WTC11 (cell line): ENCODE measurements around the gene ZNF221. TPM values are rescaled to one million over a fixed set of nuclear protein-coding genes. Genes with fewer than 3 reads are reported as not detected.

Experiments
- ATAC-seq: fragments of 200-7000 bp; cut with Tn5 transposase; 2 replicates; pipeline ENCODE4 v1.10.0; 2021; ENCODE audit warnings: mild to moderate bottlenecking, moderate library complexity
- CTCF ChIA-PET: fragments of 300-600 bp; sonication (Branson Sonifier 250); formaldehyde crosslinking; loops from one replicate; lab custom pipeline; 2021; ENCODE audit warnings: antibody characterized with exemption; lab: Charles Lee
- POLR2A ChIA-PET: fragments of 350-600 bp; sonication (Branson Sonifier 250); formaldehyde crosslinking; loops from one replicate; lab custom pipeline; 2021; ENCODE audit warnings: antibody characterized with exemption; lab: Charles Lee
- DNase-seq: peaks from one replicate; pipeline ENCODE4 v3.0.0; 2021; ENCODE audit warnings: low spot score
- H3K27ac Mint-ChIP-seq: 2 replicates; pipeline ENCODE4 v1.8.0; 2021; ENCODE audit warnings: mixed read lengths
- H3K27me3 Mint-ChIP-seq: 2 replicates; pipeline ENCODE4 v1.8.0; 2021; ENCODE audit warnings: low read depth, mild to moderate bottlenecking, moderate library complexity, mixed read lengths
- H3K36me3 Mint-ChIP-seq: 2 replicates; pipeline ENCODE4 v1.8.0; 2021; ENCODE audit warnings: mixed read lengths
- H3K4me1 Mint-ChIP-seq: 2 replicates; pipeline ENCODE4 v1.8.0; 2022; ENCODE audit warnings: mixed read lengths
- H3K4me3 Mint-ChIP-seq: 2 replicates; pipeline ENCODE4 v1.8.0; 2021; ENCODE audit warnings: mild to moderate bottlenecking, moderate library complexity, mixed read lengths
- H3K9me3 Mint-ChIP-seq: 2 replicates; pipeline ENCODE4 v1.8.0; 2021; ENCODE audit warnings: mixed read lengths
- AR ChIP-seq: fragments of 250-450 bp; sonication (Bioruptor Pico); IDR thresholded peaks from 2 replicates; pipeline ENCODE4 v1.9.0; 2021; ENCODE audit warnings: mild to moderate bottlenecking
- ELF4 ChIP-seq: sonication (generic); formaldehyde crosslinking; IDR thresholded peaks from 2 replicates; pipeline ENCODE4 v1.8.1; 2022; ENCODE audit warnings: low read depth, mild to moderate bottlenecking, moderate library complexity, missing genetic modification reagents
- ERG ChIP-seq: fragments of 250-450 bp; sonication (Bioruptor Pico); IDR thresholded peaks from 2 replicates; pipeline ENCODE4 v1.8.0; 2021; ENCODE audit warnings: mild to moderate bottlenecking
- ESRRA ChIP-seq: sonication (generic); formaldehyde crosslinking; IDR thresholded peaks from 2 replicates; pipeline ENCODE4 v1.8.1; 2022; ENCODE audit warnings: mild to moderate bottlenecking, missing genetic modification reagents, borderline replicate concordance
- FOXP1 ChIP-seq: sonication (generic); formaldehyde crosslinking; IDR thresholded peaks from 2 replicates; pipeline ENCODE4 v1.8.0; 2022; ENCODE audit warnings: missing genetic modification reagents, mild to moderate bottlenecking, moderate library complexity, borderline replicate concordance
- GRHL2 ChIP-seq: fragments of 250-450 bp; sonication (Bioruptor Pico); IDR thresholded peaks from 2 replicates; pipeline ENCODE4 v1.8.0; 2022; ENCODE audit warnings: mild to moderate bottlenecking, moderate library complexity; ENCODE audit not compliant: insufficient replicate concordance, severe bottlenecking
- JAZF1 ChIP-seq: fragments of 250-450 bp; sonication (Bioruptor Pico); IDR thresholded peaks from 2 replicates; pipeline ENCODE4 v1.9.0; 2021; ENCODE audit warnings: moderate library complexity, mild to moderate bottlenecking, inconsistent platforms
- KAT7 ChIP-seq: sonication (generic); formaldehyde crosslinking; IDR thresholded peaks from 2 replicates; pipeline ENCODE4 v1.8.1; 2023; ENCODE audit warnings: missing genetic modification reagents, mild to moderate bottlenecking, borderline replicate concordance
- NR1H2 ChIP-seq: sonication (generic); formaldehyde crosslinking; IDR thresholded peaks from 2 replicates; pipeline ENCODE4 v1.9.0; 2021; ENCODE audit warnings: mild to moderate bottlenecking, moderate library complexity, missing genetic modification reagents
- NR2C2 ChIP-seq: sonication (generic); formaldehyde crosslinking; IDR thresholded peaks from 2 replicates; pipeline ENCODE4 v1.8.0; 2022; ENCODE audit warnings: mild to moderate bottlenecking, missing genetic modification reagents
- SP1 ChIP-seq: sonication (generic); formaldehyde crosslinking; conservative IDR thresholded peaks from 2 replicates; pipeline ENCODE4 v1.8.1; 2022; ENCODE audit warnings: missing genetic modification reagents
- TEAD1 ChIP-seq: sonication (generic); formaldehyde crosslinking; IDR thresholded peaks from 2 replicates; pipeline ENCODE4 v1.8.0; 2022; ENCODE audit warnings: mild to moderate bottlenecking, missing genetic modification reagents
- USF1 ChIP-seq: sonication (generic); formaldehyde crosslinking; IDR thresholded peaks from 2 replicates; pipeline ENCODE4 v1.8.0; 2022; ENCODE audit warnings: mild to moderate bottlenecking, missing genetic modification reagents
- ZNF138 ChIP-seq: sonication (generic); formaldehyde crosslinking; conservative IDR thresholded peaks from 2 replicates; pipeline ENCODE4 v1.8.1; 2022; ENCODE audit warnings: mild to moderate bottlenecking, moderate library complexity, missing genetic modification reagents
- ZNF396 ChIP-seq: fragments of 250-450 bp; sonication (Bioruptor Pico); IDR thresholded peaks from 2 replicates; pipeline ENCODE4 v1.8.0; 2021; ENCODE audit warnings: mild to moderate bottlenecking, moderate library complexity, borderline replicate concordance
- ZNF416 ChIP-seq: fragments of 250-450 bp; sonication (Bioruptor Pico); IDR thresholded peaks from 2 replicates; pipeline ENCODE4 v1.9.0; 2021; ENCODE audit warnings: mild to moderate bottlenecking, inconsistent platforms
- ZNF423 ChIP-seq: fragments of 250-450 bp; sonication (Bioruptor Pico); IDR thresholded peaks from 2 replicates; pipeline ENCODE4 v2.1.2; 2022; ENCODE audit warnings: mild to moderate bottlenecking, moderate library complexity
- total RNA-seq: library from RNA; stranded (reverse); gene quantifications from 3 replicates; pipeline ENCODE4 v1.2.3, GENCODE V29; 2021
- TF ChIP-seq, protein P1 (sequence below): fragments of 200-600 bp; IDR thresholded peaks from 2 replicates; pipeline ENCODE4 v1.8.0; 2022; ENCODE audit warnings: antibody characterized with exemption
- TF ChIP-seq, protein P2 (sequence below): sonication (generic); formaldehyde crosslinking; IDR thresholded peaks from 2 replicates; pipeline ENCODE4 v1.8.1; 2022; ENCODE audit warnings: mild to moderate bottlenecking, moderate library complexity, missing genetic modification reagents
- TF ChIP-seq, protein P3 (sequence below): sonication (generic); formaldehyde crosslinking; IDR thresholded peaks from 2 replicates; pipeline ENCODE4 v1.8.0; 2022; ENCODE audit warnings: mild to moderate bottlenecking, missing genetic modification reagents

Gene ZNF221
- total RNA-seq, 1 experiment from 2014 or later = 7.6 TPM

- ATAC-seq = no peak
- H3K9me3 Mint-ChIP-seq = peaks cover 88% of the 10 kb centered on the region
- H3K27me3 Mint-ChIP-seq = peaks cover 43% of the 10 kb centered on the region
- TF ChIP-seq ESRRA (CRISPR knock-in tag) (no peak), ZNF416 (CRISPR knock-in tag) (no peak), ZNF423 (CRISPR knock-in tag) (no peak), JAZF1 (CRISPR knock-in tag) (no peak), ZNF138 (CRISPR knock-in tag) (no peak), ELF4 (no peak), ZNF396 (CRISPR knock-in tag) (no peak), NR2C2 (CRISPR knock-in tag) (no peak), USF1 (CRISPR knock-in tag) (no peak)
- peaks cover 77% of the 10 kb centered on the region for H3K36me3 Mint-ChIP-seq
- H3K4me1 Mint-ChIP-seq = peaks cover 14% of the 10 kb centered on the region
- POLR2A ChIA-PET = no interaction called here
- no peak overlapping the region for H3K4me3 Mint-ChIP-seq
- CTCF ChIA-PET = no interaction called here
- H3K27ac Mint-ChIP-seq = no peak overlapping the region
- DNase-seq = no peak
These were observed 45.1 kb upstream of the ZNF221 start for GRCh38 chr19:43905897-43906296.

- no peak for DNase-seq
- H3K27me3 Mint-ChIP-seq = peaks cover 42% of the 10 kb centered on the region
- no peak overlapping the region for H3K27ac Mint-ChIP-seq
- no peak overlapping the region for H3K4me3 Mint-ChIP-seq
- H3K9me3 Mint-ChIP-seq = peaks cover 94% of the 10 kb centered on the region
- CTCF ChIA-PET = no interaction called here
- no peak for ATAC-seq
- TF ChIP-seq SP1 (CRISPR knock-in tag) = no peak
- TF ChIP-seq, protein P1, sequence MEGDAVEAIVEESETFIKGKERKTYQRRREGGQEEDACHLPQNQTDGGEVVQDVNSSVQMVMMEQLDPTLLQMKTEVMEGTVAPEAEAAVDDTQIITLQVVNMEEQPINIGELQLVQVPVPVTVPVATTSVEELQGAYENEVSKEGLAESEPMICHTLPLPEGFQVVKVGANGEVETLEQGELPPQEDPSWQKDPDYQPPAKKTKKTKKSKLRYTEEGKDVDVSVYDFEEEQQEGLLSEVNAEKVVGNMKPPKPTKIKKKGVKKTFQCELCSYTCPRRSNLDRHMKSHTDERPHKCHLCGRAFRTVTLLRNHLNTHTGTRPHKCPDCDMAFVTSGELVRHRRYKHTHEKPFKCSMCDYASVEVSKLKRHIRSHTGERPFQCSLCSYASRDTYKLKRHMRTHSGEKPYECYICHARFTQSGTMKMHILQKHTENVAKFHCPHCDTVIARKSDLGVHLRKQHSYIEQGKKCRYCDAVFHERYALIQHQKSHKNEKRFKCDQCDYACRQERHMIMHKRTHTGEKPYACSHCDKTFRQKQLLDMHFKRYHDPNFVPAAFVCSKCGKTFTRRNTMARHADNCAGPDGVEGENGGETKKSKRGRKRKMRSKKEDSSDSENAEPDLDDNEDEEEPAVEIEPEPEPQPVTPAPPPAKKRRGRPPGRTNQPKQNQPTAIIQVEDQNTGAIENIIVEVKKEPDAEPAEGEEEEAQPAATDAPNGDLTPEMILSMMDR = no peak
- TF ChIP-seq KAT7 (CRISPR knock-in tag) = no peak
- TF ChIP-seq, all 79 proteins: peak for 0
- POLR2A ChIA-PET = no interaction called here
- Mint-ChIP-seq H3K4me1 (peaks cover 6% of the 10 kb centered on the region; the same call in 1 of the 2 replicates), H3K36me3 (peaks cover 84% of the 10 kb centered on the region)
These were observed 44.3 kb upstream of the ZNF221 start for GRCh38 chr19:43906774-43907173.

DNA sequence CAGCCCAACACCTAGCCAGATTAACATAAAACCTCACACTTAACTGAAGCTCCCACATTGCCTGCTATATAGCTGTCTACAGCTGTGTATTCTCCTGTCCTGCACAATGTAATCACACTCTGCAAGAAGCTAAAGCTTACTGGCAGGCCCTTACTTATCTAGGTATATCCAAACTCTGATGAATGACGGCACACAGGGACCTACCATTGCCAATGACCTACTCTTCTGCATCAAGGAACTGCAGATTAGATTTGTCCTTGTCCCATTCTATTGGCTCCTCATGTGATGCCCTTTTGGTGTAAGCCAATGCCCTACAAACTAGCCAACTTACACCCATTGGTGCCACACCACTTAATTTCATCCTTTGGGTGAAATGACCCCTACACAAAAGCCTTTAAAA lies 42.4 kb upstream of the ZNF221 start:
- ChIA-PET CTCF (no interaction called here), POLR2A (no interaction called here)
- ATAC-seq = no peak
- TF ChIP-seq FOXP1 (CRISPR knock-in tag) (no peak), TEAD1 (CRISPR knock-in tag) (no peak), ERG (no peak), KAT7 (CRISPR knock-in tag) (no peak), NR1H2 (no peak), AR (CRISPR knock-in tag) (no peak), GRHL2 (no peak)
- TF ChIP-seq, protein P2, sequence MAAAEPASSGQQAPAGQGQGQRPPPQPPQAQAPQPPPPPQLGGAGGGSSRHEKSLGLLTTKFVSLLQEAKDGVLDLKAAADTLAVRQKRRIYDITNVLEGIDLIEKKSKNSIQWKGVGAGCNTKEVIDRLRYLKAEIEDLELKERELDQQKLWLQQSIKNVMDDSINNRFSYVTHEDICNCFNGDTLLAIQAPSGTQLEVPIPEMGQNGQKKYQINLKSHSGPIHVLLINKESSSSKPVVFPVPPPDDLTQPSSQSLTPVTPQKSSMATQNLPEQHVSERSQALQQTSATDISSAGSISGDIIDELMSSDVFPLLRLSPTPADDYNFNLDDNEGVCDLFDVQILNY (CRISPR knock-in tag) = no peak
- TF ChIP-seq, protein P3, sequence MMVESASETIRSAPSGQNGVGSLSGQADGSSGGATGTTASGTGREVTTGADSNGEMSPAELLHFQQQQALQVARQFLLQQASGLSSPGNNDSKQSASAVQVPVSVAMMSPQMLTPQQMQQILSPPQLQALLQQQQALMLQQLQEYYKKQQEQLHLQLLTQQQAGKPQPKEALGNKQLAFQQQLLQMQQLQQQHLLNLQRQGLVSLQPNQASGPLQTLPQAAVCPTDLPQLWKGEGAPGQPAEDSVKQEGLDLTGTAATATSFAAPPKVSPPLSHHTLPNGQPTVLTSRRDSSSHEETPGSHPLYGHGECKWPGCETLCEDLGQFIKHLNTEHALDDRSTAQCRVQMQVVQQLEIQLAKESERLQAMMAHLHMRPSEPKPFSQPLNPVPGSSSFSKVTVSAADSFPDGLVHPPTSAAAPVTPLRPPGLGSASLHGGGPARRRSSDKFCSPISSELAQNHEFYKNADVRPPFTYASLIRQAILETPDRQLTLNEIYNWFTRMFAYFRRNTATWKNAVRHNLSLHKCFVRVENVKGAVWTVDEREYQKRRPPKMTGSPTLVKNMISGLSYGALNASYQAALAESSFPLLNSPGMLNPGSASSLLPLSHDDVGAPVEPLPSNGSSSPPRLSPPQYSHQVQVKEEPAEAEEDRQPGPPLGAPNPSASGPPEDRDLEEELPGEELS = no peak
- H3K36me3 Mint-ChIP-seq = peaks cover 86% of the 10 kb centered on the region
- H3K4me3 Mint-ChIP-seq = no peak overlapping the region
- H3K27ac Mint-ChIP-seq = no peak overlapping the region
- H3K4me1 Mint-ChIP-seq = no peaks in the 10 kb centered on the region
- peaks cover 96% of the 10 kb centered on the region for H3K9me3 Mint-ChIP-seq
- peaks cover 34% of the 10 kb centered on the region for H3K27me3 Mint-ChIP-seq
- DNase-seq = no peak
